ENCODE data around the gene ACSF2.

- TF ChIP-seq ZBTB1 (CRISPR knock-in tag; IDR thresholded peaks at IDR 0.05; ENCODE audit: borderline replicate concordance) (no peak), CEBPB (IDR thresholded peaks at IDR 0.05; ENCODE audit: borderline replicate concordance, low read depth, low read length) (peak; percentile 85; the same call in 1 of the 2 replicates), TBL1XR1 (IDR thresholded peaks at IDR 0.05; ENCODE audit: borderline replicate concordance, low read length, partially characterized antibody) (no peak), HDAC6 (IDR thresholded peaks at IDR 0.05; ENCODE audit: low read depth, low read length) (no peak), GABPB1 (CRISPR knock-in tag; IDR thresholded peaks at IDR 0.05) (no peak), SUZ12 (IDR thresholded peaks at IDR 0.05; ENCODE audit: low read depth, low read length) (no peak), CBX5 (CRISPR knock-in tag; IDR thresholded peaks at IDR 0.05; ENCODE audit: borderline replicate concordance) (no peak), POLR2A (IDR thresholded peaks at IDR 0.05; ENCODE audit: insufficient read depth in 1 of 2, low read depth in 2 of 2, low read length in 2 of 2) (no peak; a peak in 1 of 4 replicates)
- TF ChIP-seq, protein P1, sequence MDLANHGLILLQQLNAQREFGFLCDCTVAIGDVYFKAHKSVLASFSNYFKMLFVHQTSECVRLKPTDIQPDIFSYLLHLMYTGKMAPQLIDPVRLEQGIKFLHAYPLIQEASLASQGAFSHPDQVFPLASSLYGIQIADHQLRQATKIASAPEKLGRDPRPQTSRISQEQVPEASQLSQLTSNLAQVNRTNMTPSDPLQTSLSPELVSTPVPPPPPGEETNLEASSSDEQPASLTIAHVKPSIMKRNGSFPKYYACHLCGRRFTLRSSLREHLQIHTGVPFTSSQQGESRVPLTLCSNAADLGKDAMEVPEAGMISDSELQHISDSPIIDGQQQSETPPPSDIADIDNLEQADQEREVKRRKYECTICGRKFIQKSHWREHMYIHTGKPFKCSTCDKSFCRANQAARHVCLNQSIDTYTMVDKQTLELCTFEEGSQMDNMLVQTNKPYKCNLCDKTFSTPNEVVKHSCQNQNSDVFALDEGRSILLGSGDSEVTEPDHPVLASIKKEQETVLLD (CRISPR knock-in tag; IDR thresholded peaks at IDR 0.05; ENCODE audit: low read depth) = no peak
Observed at GRCh38 chr17:50396261-50397110, 29.5 kb upstream of the ACSF2 start.

Measured in HepG2 (cell line).